HPDE6-E6E7 (cell line): ENCODE data around the gene UGT2B7.
A peak's percentile ranks its signal among the peaks of the same experiment; 100 is the strongest.
"Not testable (repeated sequence)": the region's sequence is repeated elsewhere in the genome, so short reads cannot be mapped to it uniquely, and the experiment has no call there.

Source experiments
- DNase-seq: peaks from one replicate; pipeline ENCODE4 v3.0.0; 2011; ENCODE audit warnings: missing footprints; ENCODE audit errors: extremely low spot score

UGT2B7 gene

GRCh38 chr4:69088473-69088872 lies 7.8 kb upstream of the UGT2B7 start:
- no peak for DNase-seq

GRCh38 chr4:69089388-69089787 lies 6.9 kb upstream of the UGT2B7 start:
- DNase-seq: no peak

- DNase-seq: peak; percentile 37
Measured at GRCh38 chr4:69092190-69092589, 4.1 kb upstream of the UGT2B7 start.

GRCh38 chr4:69092980-69093568 lies 3.2 kb upstream of the UGT2B7 start:
- no peak for DNase-seq

GRCh38 chr4:69093681-69094080 lies 2.6 kb upstream of the UGT2B7 start:
- no peak for DNase-seq

- peak; percentile 29 for DNase-seq
Measured at GRCh38 chr4:69095301-69095731, 958 bp upstream of the UGT2B7 start.

- no peak for DNase-seq
Measured at GRCh38 chr4:69096810-69097209, 536 bp downstream of the UGT2B7 start.

- no peak for DNase-seq
Measured at GRCh38 chr4:69098470-69098869, 2.2 kb downstream of the UGT2B7 start.

- no peak for DNase-seq
Measured at GRCh38 chr4:69099910-69100309, 3.6 kb downstream of the UGT2B7 start.

GRCh38 chr4:69102668-69103067 lies 6.4 kb downstream of the UGT2B7 start:
- not testable (repeated sequence) for DNase-seq

- DNase-seq: no peak
Measured at GRCh38 chr4:69104719-69105275, 8.5 kb downstream of the UGT2B7 start.

GRCh38 chr4:69115151-69115850 lies 19.0 kb downstream of the UGT2B7 start:
- not testable (repeated sequence) for DNase-seq

GRCh38 chr4:69115851-69116213 lies 19.6 kb downstream of the UGT2B7 start:
- no peak for DNase-seq

- no peak for DNase-seq
Measured at GRCh38 chr4:69116645-69117321, 20.5 kb downstream of the UGT2B7 start.

- DNase-seq: no peak
Measured at GRCh38 chr4:69120870-69121269, 24.6 kb downstream of the UGT2B7 start.

GRCh38 chr4:69122476-69122875 lies 26.2 kb downstream of the UGT2B7 start:
- no peak for DNase-seq

GRCh38 chr4:69124941-69125340 lies 28.7 kb downstream of the UGT2B7 start:
- no peak for DNase-seq

GRCh38 chr4:69126024-69126423 lies 29.8 kb downstream of the UGT2B7 start:
- no peak for DNase-seq

- no peak for DNase-seq
Measured at GRCh38 chr4:69133993-69134392, 37.7 kb downstream of the UGT2B7 start.

- DNase-seq: no peak
Measured at GRCh38 chr4:69134471-69134870, 38.2 kb downstream of the UGT2B7 start.

GRCh38 chr4:69141320-69141719 lies 45.0 kb downstream of the UGT2B7 start:
- DNase-seq: no peak

- DNase-seq: no peak
Measured at GRCh38 chr4:69147334-69147733, 51.1 kb downstream of the UGT2B7 start.

GRCh38 chr4:69154021-69154420 lies 57.7 kb downstream of the UGT2B7 start:
- DNase-seq: no peak
